ENCODE results near the gene CKMT1B.
"Not testable (repeated sequence)": the region's sequence is repeated elsewhere in the genome, so short reads cannot be mapped to it uniquely, and the experiment has no call there.

Gene CKMT1B

DNA sequence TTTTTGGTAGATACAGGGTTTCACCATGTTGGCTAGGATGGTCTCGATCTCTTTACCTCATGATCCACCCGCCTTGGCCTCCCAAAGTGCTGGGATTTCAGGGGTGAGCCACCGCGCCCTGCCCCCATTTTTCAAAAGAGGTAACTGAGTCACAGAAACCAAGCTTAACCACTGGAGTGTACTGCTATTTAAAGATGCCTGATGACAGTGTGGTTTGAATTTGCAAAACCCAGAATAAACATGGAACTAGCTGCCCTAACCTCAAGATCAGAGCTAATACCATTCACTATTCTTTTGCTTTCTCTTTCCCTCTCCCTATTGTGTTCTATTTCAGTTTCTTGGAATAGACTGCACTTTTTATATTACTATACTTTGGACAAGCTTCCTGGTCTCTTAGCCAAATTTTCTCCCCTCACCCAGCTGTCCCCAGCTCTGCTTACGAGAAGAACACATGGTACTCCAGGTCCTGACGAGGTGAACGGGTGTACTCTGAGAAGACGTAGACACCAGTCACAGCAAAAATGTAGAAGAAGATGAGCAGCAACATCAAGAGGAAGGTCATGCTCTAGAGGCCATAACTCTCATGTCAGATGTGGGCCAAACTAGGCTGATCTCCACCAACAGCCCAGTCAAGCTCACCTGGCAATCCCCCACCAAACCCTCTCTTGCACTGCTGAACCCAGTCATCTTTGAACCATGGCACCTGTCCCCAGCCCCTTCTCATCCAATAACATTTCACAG lies 44.8 kb downstream of the CKMT1B start:
- not testable (repeated sequence) for DNase-seq
